ENCODE data around the gene RALGDS. TPM values are rescaled to one million over a fixed set of nuclear protein-coding genes. Genes with fewer than 3 reads are reported as not detected.
A peak's percentile ranks its signal among the peaks of the same experiment; 100 is the strongest.

The RALGDS gene
- total and polyA plus RNA-seq, 5 experiments from 2014 or later: 14.1 to 99.9 (median 35.5) TPM

DNA sequence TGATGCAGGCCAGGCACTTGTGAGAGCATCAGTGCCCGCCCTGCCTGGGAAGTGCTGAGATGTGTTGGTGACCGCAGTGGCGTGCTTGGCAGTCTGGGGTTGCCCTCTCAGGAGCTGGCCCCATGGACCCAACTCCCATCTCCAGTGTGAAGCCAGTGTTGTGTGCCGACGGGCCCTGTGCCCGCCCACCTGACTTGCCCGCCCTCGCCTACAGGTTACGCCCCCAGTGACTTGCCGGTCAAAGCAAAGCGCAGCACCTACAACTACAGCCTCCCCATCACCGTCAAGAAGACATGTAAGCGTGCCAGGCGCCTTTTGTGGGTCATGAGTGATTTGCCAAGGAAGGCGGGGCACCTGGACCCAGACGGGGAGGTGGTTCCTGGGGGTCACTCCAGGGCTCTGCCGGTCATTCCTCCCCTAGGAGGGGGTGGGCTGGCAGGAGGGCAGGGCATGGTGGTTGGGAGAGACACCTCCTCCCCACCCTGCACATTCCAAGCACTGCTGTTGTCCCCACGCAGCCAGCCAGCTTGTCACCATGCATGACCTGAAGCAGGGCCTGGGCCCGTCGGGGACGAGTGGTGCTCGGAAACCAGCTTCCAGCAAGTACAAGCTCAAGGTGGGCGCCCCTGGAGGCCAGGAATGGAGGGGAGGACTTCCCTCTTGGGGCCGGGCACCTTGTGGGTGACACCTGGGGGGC lies 66.7 kb downstream of the RALGDS start:
- ATAC-seq: no peak
- H3K27me3 Mint-ChIP-seq: no peaks in the 10 kb centered on the region
- peak overlapping the region in 1 of 10 donors; percentile 62 for H3K27ac Mint-ChIP-seq
- H3K4me1 Mint-ChIP-seq: peaks cover 9 to 38% (median 28%) of the 10 kb centered on the region in 4 donors
- no peaks in the 10 kb centered on the region for H3K9me3 Mint-ChIP-seq
- peaks cover 0 to 62% (median 23%) of the 10 kb centered on the region in 3 donors for H3K36me3 Mint-ChIP-seq
- H3K4me3 Mint-ChIP-seq: no peak overlapping the region
- no peak for DNase-seq
- POLR2A ChIA-PET: interaction anchor here (1.1 kb wide), 1 partner anchor 24 kb away, joined by 3 read pairs; the partner anchor contains the start of gene GTF3C5

DNA sequence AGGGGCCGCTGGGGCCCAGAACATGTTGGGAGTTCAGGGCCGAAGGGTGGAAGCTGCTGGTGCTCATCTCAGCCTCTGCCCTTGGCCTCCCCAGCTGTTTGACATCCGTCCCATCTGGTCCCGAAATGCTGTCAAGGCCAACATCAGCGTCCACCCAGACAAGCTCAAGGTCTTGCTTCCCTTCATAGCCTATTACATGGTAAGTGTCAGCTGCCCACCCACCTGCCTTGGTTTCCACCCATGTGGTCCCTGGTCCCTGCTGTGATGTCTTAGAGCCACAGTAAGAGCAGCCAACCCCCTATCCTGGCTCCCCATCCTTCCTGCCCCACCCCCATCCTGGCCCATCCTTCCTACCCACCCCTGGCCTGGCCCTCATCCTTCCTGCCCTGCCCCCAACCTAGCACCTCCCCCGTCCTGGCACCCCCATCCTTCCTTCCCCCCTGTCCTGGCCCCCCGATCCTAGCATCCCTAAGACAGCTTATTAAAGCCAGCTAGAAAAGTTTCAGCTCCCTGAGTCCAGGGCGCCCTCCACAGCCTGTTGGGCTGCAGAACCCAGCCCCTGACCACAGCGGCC lies 69.0 kb downstream of the RALGDS start:
- Mint-ChIP-seq H3K4me1 (peaks cover 2 to 15% (median 10%) of the 10 kb centered on the region in 4 donors), H3K27me3 (no peaks in the 10 kb centered on the region), H3K36me3 (peaks cover 0 to 65% (median 24%) of the 10 kb centered on the region in 3 donors), H3K9me3 (no peaks in the 10 kb centered on the region), H3K27ac (no peak overlapping the region), H3K4me3 (no peak overlapping the region)
- DNase-seq: no peak
- POLR2A ChIA-PET: no interaction called here
- ATAC-seq: no peak

DNA sequence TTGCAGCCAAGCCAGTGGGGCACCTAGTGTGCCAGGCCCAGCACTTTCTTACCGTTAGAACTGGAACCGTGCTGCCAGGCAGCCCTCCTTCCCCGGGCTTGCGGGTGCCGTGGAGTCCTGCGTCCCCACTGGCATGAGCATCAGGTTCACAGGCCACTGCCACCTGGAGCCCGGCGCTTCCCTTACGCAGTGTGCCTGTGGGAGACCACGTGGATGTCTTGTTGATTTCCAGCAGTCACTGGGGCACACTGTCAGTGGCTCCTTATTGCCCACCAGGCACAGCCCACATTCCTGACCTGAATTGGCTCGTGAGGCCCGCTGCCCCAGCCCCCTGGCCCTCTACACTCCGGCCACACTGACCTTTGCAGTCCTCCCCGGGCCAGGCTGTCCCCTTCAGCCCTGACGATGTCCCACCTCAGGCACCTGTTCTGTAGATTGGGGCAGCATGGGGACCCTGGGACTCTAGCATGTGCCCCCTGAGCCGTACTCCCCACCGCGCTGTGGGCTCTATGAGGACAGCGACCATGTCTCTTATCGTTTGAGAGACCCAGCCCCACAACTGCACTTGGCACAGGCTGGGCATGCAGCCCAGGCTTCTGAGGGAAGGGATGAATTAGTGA lies 69.6 kb downstream of the RALGDS start:
- no peak for ATAC-seq
- Mint-ChIP-seq H3K4me3 (no peak overlapping the region), H3K36me3 (peaks cover 0 to 70% (median 23%) of the 10 kb centered on the region in 3 donors), H3K27ac (no peak overlapping the region), H3K27me3 (no peaks in the 10 kb centered on the region), H3K9me3 (no peaks in the 10 kb centered on the region), H3K4me1 (peaks cover 4 to 9% (median 7%) of the 10 kb centered on the region in 4 donors)
- DNase-seq: no peak
- POLR2A ChIA-PET: no interaction called here

DNA sequence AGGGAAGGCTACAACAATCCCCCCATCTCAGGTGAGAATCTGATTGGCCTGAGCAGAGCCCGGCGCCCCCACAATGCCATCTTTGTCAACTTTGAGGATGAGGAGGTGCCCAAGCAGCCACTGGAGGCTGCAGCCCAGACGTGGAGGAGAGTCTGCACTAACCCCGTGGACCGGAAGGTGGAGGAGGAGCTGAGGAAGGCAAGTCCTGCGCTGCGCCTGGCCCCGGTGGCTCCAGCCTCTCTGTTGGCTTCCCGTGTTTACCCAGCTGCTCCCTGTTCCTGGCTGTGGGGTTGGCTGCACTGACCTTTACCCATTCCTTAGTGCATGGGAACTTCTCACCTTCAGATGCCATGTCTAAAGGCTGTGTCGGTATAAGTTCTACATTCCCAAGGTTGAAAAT lies 70.3 kb downstream of the RALGDS start:
- Mint-ChIP-seq H3K27ac (peak overlapping the region in 1 of 10 donors; percentile 67), H3K9me3 (no peaks in the 10 kb centered on the region), H3K27me3 (no peaks in the 10 kb centered on the region), H3K36me3 (peaks cover 0 to 69% (median 17%) of the 10 kb centered on the region in 3 donors), H3K4me3 (no peak overlapping the region), H3K4me1 (peaks cover 0 to 4% (median 3%) of the 10 kb centered on the region in 4 donors)
- ATAC-seq (no peak), DNase-seq (no peak)
- POLR2A ChIA-PET: no interaction called here

DNA sequence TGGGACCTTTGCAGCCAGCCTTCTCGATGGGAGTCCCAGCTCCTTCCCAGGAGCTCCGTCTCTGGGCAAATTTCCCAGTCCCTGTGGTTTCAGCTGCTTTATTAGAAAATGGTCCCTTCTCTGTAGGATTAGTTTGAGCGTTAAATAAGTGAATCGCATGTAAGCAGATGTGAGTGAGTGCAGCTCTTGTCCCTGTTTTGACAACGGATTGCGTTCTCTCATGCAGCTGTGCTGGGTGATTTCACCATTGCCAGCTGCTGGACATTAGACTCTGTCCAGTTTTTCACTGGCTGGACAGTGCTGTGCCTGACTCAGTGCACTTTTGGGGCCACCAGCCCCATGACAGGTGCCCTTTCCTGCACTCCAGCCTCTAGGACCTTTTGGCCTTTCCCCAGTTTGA lies 70.9 kb downstream of the RALGDS start:
- Mint-ChIP-seq H3K9me3 (no peaks in the 10 kb centered on the region), H3K4me1 (peaks cover 0 to 4% (median 2%) of the 10 kb centered on the region in 4 donors), H3K27me3 (no peaks in the 10 kb centered on the region), H3K4me3 (no peak overlapping the region), H3K36me3 (peaks cover 0 to 72% (median 20%) of the 10 kb centered on the region in 3 donors), H3K27ac (no peak overlapping the region)
- no peak for DNase-seq
- POLR2A ChIA-PET: no interaction called here
- no peak for ATAC-seq

DNA sequence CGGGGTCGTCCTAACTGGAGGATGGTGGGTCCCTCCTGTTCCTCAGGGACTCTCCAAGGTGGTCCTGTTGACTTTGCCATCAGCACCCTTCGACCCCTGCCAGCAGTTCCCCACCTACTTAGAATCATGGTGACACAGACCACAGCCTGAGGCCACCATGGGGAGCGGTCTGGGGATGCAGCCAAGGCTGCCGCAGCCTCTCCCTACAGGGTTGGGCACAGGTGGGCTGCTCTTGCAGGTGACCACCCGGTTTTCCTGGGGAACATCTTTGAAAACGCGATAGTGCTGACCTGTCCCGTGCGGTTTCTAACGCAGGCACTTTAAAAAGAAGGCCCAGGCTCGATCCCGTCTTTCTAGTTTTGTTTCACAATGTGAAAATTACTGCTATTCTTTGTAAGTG lies 72.0 kb downstream of the RALGDS start:
- POLR2A ChIA-PET: no interaction called here
- no peak for ATAC-seq
- no peaks in the 10 kb centered on the region for H3K9me3 Mint-ChIP-seq
- DNase-seq: no peak
- no peaks in the 10 kb centered on the region for H3K27me3 Mint-ChIP-seq
- no peak overlapping the region for H3K27ac Mint-ChIP-seq
- no peak overlapping the region for H3K4me3 Mint-ChIP-seq
- H3K4me1 Mint-ChIP-seq: peaks cover 0 to 6% (median 2%) of the 10 kb centered on the region in 4 donors
- peaks cover 0 to 79% (median 22%) of the 10 kb centered on the region in 3 donors for H3K36me3 Mint-ChIP-seq

DNA sequence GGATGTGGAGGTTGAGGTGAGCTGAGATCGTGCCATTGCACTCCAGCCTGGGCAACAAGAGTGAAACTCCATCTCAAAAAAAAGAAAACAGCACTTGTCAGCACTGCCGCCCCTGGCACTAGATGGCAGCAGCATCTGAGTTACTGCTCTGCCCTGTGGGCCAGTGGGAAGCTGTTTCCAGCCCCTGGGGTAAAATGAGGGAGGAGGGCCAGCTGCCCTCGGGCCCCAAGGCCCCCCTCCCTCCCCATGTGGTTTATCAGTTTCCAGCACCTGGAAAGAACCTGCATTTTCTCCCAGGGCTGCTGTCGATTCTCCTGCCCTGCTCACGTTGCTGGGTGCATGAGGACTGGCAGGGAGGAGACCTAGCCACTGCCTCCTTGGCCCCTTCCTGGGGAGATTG lies 72.4 kb downstream of the RALGDS start:
- peaks cover 0 to 6% (median 2%) of the 10 kb centered on the region in 4 donors for H3K4me1 Mint-ChIP-seq
- POLR2A ChIA-PET: no interaction called here
- H3K27me3 Mint-ChIP-seq: no peaks in the 10 kb centered on the region
- no peak overlapping the region for H3K4me3 Mint-ChIP-seq
- DNase-seq (peak in 2 of 10 donors; percentile 9 to 15), ATAC-seq (peak; percentile 49 to 54)
- no peak overlapping the region for H3K27ac Mint-ChIP-seq
- H3K9me3 Mint-ChIP-seq: no peaks in the 10 kb centered on the region
- peaks cover 0 to 79% (median 18%) of the 10 kb centered on the region in 3 donors for H3K36me3 Mint-ChIP-seq

Small RNA genes within 50 kb of the gene (microRNA-seq; reads per million reads assigned to microRNA genes)
- not detected for gene MIR6877 (ENCODE audit: borderline microRNAs expressed)

Other genes starting within 250 kb of the RALGDS start
- gene AK8, start 243.0 kb downstream of the RALGDS start, total RNA-seq: not detected
- gene AK8, start 243.0 kb downstream of the RALGDS start, polyA plus RNA-seq: under 1 TPM in 1 of 3 donors, not detected in 2; 0.14 TPM
- gene SPACA9, start 242.3 kb downstream of the RALGDS start, total RNA-seq: 1 to 10 TPM; 1.9 to 2.2 TPM
- 1 to 10 TPM; 2.3 to 3.1 (median 2.4) TPM for gene SPACA9, start 242.3 kb downstream of the RALGDS start, polyA plus RNA-seq
- 10 to 100 TPM; 82.4 to 86.2 TPM for gene TSC1, start 176.6 kb downstream of the RALGDS start, total RNA-seq
- gene TSC1, start 176.6 kb downstream of the RALGDS start, polyA plus RNA-seq: 1 to 10 TPM; 4.8 to 8.7 (median 8.3) TPM
- under 1 TPM in 1 of 2 experiments, not detected in 1; 0.39 TPM for gene GFI1B, start 142.5 kb downstream of the RALGDS start, total RNA-seq
- gene GFI1B, start 142.5 kb downstream of the RALGDS start, polyA plus RNA-seq: under 1 TPM in 1 of 3 donors, not detected in 2; 0.16 TPM
- gene GTF3C5, start 90.2 kb downstream of the RALGDS start, total RNA-seq: 10 to 100 TPM; 78.7 to 81.2 TPM
- 10 to 100 TPM; 33.7 to 40.1 (median 37.8) TPM for gene GTF3C5, start 90.2 kb downstream of the RALGDS start, polyA plus RNA-seq
- gene CEL, start 59.3 kb downstream of the RALGDS start, total RNA-seq: 1 to 10 TPM; 1.3 to 1.6 TPM
- gene CEL, start 59.3 kb downstream of the RALGDS start, polyA plus RNA-seq: not detected
- 1 to 10 TPM; 4.1 to 4.9 TPM for gene GBGT1, start 42.7 kb upstream of the RALGDS start, total RNA-seq
- not detected for gene GBGT1, start 42.7 kb upstream of the RALGDS start, polyA plus RNA-seq
- gene OBP2B, start 88.0 kb upstream of the RALGDS start, total RNA-seq: not detected
- not detected for gene OBP2B, start 88.0 kb upstream of the RALGDS start, polyA plus RNA-seq
- gene ABO, start 154.0 kb upstream of the RALGDS start, total RNA-seq: not detected
- gene ABO, start 154.0 kb upstream of the RALGDS start, polyA plus RNA-seq: not detected
- gene SURF6, start 214.9 kb upstream of the RALGDS start, total RNA-seq: 10 to 100 TPM; 29.8 to 34.1 TPM
- 10 to 100 TPM in 2 of 3 donors, 1 to 10 TPM in 1; 4.9 to 16.9 (median 10.1) TPM for gene SURF6, start 214.9 kb upstream of the RALGDS start, polyA plus RNA-seq
- gene MED22, start 226.9 kb upstream of the RALGDS start, total RNA-seq: 10 to 100 TPM; 38.2 to 46.4 TPM
- gene MED22, start 226.9 kb upstream of the RALGDS start, polyA plus RNA-seq: 10 to 100 TPM; 10.3 to 20.6 (median 17.5) TPM
- gene RPL7A, start 227.0 kb upstream of the RALGDS start, total RNA-seq: 1,000 to 10,000 TPM; 2,300 to 2,355 TPM
- 1,000 to 10,000 TPM; 1,183 to 1,387 (median 1,313) TPM for gene RPL7A, start 227.0 kb upstream of the RALGDS start, polyA plus RNA-seq
- gene SURF1, start 235.2 kb upstream of the RALGDS start, total RNA-seq: 10 to 100 TPM; 58.7 to 59.5 TPM
- 100 to 1,000 TPM in 2 of 3 donors, 10 to 100 TPM in 1; 90.6 to 119 (median 112) TPM for gene SURF1, start 235.2 kb upstream of the RALGDS start, polyA plus RNA-seq
- gene SURF2, start 235.3 kb upstream of the RALGDS start, total RNA-seq: 10 to 100 TPM; 22.8 to 24.7 TPM
- gene SURF2, start 235.3 kb upstream of the RALGDS start, polyA plus RNA-seq: 10 to 100 TPM; 39.8 to 52.0 (median 49.9) TPM